Kidney epithelial cell (primary cell): ENCODE measurements around the gene ANTXRL. TPM values are rescaled to one million over a fixed set of nuclear protein-coding genes. Genes with fewer than 3 reads are reported as not detected.
"Not testable (repeated sequence)": the region's sequence is repeated elsewhere in the genome, so short reads cannot be mapped to it uniquely, and the experiment has no call there.

ENCODE experiments used
- DNase-seq: peaks from one replicate; pipeline ENCODE4 v3.0.0-alpha.2; 2010; ENCODE audit warnings: low read depth
- H3K27me3 ChIP-seq: 2 replicates; pipeline ENCODE4 v1.6.0; 2011; ENCODE audit warnings: low read length; ENCODE audit not compliant: control insufficient read depth, insufficient read depth
- H3K36me3 ChIP-seq: 2 replicates; pipeline ENCODE4 v1.5.1; 2011; ENCODE audit warnings: low read length; ENCODE audit not compliant: control insufficient read depth, insufficient read depth
- H3K4me3 ChIP-seq: 2 replicates; pipeline ENCODE4 v1.5.1; 2011; ENCODE audit warnings: low read depth, mild to moderate bottlenecking, control low read depth, low read length
- total RNA-seq: library from RNA; depleted of rRNA; stranded (reverse); fragments of >200 nt; gene quantifications from 2 replicates; pipeline ENCODE4 v1.2.3, GENCODE V29; 2015
- TF ChIP-seq, protein P1 (sequence below): IDR thresholded peaks from 2 replicates; pipeline ENCODE4 v1.5.1; 2011; ENCODE audit warnings: mild to moderate bottlenecking, moderate library complexity, low read length, control low read depth, inconsistent platforms; ENCODE audit not compliant: insufficient read depth, poor library complexity, severe bottlenecking

Gene ANTXRL
- total RNA-seq, 1 donor from 2014 or later, result not detected

DNA sequence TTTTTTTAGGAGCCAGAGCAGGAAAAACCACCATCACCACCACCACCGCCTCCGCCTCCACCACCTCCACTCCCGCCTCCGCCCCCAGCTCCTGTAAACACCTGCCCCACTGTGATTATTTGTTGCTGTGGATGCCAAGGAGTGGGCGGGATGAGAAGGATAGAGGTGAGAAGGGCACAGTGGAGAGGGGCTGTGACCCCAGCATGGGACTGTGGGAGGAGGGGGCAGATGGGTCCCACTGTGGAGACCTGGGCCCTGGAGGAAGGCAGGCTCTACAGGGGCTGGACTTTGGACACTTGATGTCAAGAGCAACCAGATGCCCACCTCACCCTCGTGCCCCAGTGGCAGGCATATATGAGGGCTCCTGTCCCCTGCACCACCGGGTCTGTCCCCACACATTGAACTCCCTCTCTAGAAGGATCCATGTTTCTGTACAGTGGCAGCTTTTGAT lies 24.7 kb downstream of the ANTXRL start:
- no peaks in the 10 kb centered on the region for H3K36me3 ChIP-seq
- no peaks in the 10 kb centered on the region for H3K27me3 ChIP-seq
- DNase-seq, result no peak
- no peak overlapping the region for H3K4me3 ChIP-seq
- TF ChIP-seq, protein P1, sequence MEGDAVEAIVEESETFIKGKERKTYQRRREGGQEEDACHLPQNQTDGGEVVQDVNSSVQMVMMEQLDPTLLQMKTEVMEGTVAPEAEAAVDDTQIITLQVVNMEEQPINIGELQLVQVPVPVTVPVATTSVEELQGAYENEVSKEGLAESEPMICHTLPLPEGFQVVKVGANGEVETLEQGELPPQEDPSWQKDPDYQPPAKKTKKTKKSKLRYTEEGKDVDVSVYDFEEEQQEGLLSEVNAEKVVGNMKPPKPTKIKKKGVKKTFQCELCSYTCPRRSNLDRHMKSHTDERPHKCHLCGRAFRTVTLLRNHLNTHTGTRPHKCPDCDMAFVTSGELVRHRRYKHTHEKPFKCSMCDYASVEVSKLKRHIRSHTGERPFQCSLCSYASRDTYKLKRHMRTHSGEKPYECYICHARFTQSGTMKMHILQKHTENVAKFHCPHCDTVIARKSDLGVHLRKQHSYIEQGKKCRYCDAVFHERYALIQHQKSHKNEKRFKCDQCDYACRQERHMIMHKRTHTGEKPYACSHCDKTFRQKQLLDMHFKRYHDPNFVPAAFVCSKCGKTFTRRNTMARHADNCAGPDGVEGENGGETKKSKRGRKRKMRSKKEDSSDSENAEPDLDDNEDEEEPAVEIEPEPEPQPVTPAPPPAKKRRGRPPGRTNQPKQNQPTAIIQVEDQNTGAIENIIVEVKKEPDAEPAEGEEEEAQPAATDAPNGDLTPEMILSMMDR, result no peak

GRCh38 chr10:46311961-46312431 lies 25.2 kb downstream of the ANTXRL start:
- DNase-seq, H3K27me3 ChIP-seq, H3K4me3 ChIP-seq, H3K36me3 ChIP-seq: not testable (repeated sequence)

DNA sequence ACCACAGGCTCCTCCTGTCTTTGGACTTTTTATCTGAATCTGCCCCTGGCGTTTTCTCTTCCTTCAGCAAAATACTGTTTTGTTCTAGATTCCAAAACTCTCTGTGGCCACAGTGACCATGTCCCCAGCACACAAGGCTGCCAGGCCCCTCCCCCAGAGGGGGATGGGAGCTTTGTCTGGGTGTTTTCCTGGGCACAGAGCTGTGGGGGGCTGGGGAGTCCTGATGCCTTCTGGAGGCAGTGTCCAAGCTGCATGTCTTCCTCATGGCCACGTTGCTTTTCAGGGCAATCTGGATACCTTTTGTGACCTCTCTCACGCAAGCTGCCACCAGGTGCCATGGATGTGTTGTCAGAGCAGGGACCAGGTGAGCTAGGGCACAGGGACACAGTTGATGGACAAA lies 26.2 kb downstream of the ANTXRL start:
- TF ChIP-seq, protein P1, result no peak
- Histone ChIP-seq H3K4me3 (no peak overlapping the region), H3K36me3 (no peaks in the 10 kb centered on the region), H3K27me3 (no peaks in the 10 kb centered on the region)
- no peak for DNase-seq

- TF ChIP-seq, protein P1, result no peak
- Histone ChIP-seq H3K36me3 (no peaks in the 10 kb centered on the region), H3K27me3 (no peaks in the 10 kb centered on the region), H3K4me3 (no peak overlapping the region)
- no peak for DNase-seq
These were observed 27.3 kb downstream of the ANTXRL start for GRCh38 chr10:46314071-46314470.

DNA sequence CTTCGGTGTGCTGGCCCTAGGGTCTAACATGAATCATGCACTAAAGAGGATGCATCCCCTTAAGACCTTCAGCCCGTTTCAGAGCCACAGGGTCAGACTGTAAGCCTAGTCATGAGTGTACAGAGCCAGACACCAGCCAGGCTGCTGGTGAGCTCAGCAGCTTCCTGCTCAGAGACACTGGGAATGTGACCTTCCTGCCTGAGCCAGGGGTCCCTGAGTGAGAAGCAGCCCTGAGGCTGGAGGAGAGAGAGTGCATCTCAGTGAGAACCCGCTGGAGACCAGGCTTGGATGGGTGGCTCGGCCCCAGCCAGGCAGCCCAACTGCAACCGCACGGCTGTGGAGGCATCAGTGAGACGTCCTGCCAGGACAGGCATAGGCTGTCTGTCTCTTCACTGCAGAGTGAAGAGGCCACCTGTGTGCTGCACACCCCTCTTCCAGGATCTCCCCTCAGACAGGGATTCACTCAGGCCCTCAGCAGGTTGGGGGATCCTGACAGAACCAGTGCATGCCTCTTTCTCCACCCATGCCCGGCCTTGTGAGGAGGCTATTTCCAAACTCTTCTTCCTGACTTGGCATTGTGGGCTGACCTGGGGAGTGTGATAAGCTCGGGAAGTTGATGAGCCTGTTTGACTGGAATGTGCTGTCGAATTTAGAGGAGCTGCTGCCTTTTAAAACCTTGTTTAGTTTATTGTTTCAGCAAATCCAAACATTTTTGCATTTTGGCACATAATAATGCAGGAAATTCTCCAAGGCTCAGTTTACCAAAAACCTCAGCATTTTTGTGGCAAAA lies 28.5 kb downstream of the ANTXRL start:
- DNase-seq, H3K27me3 ChIP-seq, H3K36me3 ChIP-seq, H3K4me3 ChIP-seq: not testable (repeated sequence)

- no peak for DNase-seq
- Histone ChIP-seq H3K36me3 (no peaks in the 10 kb centered on the region), H3K27me3 (no peaks in the 10 kb centered on the region), H3K4me3 (no peak overlapping the region)
- TF ChIP-seq, protein P1, result no peak
These were observed 30.6 kb downstream of the ANTXRL start for GRCh38 chr10:46317370-46317769.

DNA sequence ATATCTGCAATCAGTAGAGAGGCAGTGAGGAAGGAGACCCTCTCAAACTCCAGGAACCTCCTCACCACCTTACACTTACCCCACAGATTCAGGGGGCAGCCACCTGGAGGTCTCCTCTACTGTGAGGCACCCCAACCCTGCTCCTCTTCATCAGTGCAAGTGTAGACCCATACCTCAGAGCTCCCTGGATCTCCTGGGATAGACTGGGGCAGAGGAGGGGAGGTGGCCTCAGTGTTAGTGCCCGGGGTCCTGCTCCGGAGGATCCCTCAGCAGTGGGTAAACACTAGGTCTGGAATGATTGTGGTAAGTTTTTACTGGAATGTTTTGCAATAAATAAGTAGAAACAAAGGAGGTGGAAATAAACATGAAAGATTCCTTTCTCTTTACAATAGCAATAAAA lies 31.1 kb downstream of the ANTXRL start:
- no peaks in the 10 kb centered on the region for H3K27me3 ChIP-seq
- H3K36me3 ChIP-seq, result no peaks in the 10 kb centered on the region
- TF ChIP-seq, protein P1, result no peak
- H3K4me3 ChIP-seq, result no peak overlapping the region
- no peak for DNase-seq
